GM20431 (cell line): Measurements from ENCODE around the gene ITGB1BP2.
"Not testable (repeated sequence)": the region's sequence is repeated elsewhere in the genome, so short reads cannot be mapped to it uniquely, and the experiment has no call there.

Experiments used
- in situ Hi-C: fragments of 300-500 bp; cut with MseI, MboI; formaldehyde crosslinking; loops from one replicate; pipeline ENCODE4 v1.15.0; 2020; ENCODE audit warnings: low sequenced_read_pairs; ENCODE audit not compliant: unreplicated experiment

ITGB1BP2 gene

DNA sequence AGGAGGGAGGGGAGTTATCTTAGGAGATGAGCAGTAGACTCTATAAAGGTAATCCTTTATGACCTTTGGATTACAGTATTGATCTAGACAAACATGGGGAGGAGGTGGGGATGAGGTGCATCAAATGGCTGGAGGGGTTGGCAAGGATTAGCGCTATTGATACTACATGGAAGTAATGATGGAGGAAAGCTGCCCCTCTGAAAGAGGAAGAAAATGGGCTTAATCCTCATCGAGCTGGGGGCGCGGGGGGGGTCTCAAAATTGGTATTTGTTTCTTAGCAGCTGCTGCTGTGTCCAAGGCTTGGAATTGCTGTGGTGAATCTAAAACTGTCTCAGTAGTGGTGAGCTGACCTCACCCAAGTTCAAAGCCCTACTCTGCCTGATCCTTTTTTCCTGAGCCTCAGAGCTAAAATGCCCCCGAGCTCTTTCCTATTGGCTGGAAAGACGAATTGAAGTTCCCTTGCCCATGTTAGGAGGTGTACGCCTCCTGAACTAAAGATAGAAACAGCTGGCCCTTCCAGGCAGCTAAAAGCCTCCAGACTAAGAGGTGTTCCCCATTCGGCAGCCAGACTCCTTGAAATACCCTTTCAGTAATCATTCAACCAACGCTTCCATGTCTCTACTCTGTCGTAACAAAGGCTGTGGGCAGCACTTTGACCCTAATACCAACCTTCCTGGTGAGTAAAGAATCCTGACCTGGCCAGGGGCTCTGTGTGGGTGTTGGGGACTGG, at the start of gene ITGB1BP2:
Gene ITGB1BP2 (plus strand): TSS at position 556 of the 730 bp plus-strand sequence. CDS start 57 bp downstream, at position 613.
- in situ Hi-C loops, result no loop called here

DNA sequence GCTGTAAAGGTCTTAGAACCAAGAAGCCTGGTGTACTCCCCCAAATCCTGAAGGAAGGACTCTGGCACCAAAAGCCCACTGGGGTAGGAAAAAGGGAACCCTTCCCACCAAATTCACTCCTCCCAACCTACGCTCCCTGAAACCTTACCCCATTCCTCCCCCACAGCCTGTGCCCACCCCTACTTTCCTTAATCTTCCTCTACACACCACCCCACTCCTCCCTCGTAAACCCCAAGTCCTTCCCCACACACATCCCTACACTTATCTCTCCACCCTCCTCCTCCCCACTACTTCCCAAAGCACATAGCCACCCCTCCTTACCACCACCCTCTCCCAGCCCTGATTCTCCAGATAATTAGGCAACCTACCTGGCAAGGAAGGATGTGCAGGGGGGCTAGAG, 49.3 kb upstream of the ITGB1BP2 start:
- in situ Hi-C loops, result no loop called here

DNA sequence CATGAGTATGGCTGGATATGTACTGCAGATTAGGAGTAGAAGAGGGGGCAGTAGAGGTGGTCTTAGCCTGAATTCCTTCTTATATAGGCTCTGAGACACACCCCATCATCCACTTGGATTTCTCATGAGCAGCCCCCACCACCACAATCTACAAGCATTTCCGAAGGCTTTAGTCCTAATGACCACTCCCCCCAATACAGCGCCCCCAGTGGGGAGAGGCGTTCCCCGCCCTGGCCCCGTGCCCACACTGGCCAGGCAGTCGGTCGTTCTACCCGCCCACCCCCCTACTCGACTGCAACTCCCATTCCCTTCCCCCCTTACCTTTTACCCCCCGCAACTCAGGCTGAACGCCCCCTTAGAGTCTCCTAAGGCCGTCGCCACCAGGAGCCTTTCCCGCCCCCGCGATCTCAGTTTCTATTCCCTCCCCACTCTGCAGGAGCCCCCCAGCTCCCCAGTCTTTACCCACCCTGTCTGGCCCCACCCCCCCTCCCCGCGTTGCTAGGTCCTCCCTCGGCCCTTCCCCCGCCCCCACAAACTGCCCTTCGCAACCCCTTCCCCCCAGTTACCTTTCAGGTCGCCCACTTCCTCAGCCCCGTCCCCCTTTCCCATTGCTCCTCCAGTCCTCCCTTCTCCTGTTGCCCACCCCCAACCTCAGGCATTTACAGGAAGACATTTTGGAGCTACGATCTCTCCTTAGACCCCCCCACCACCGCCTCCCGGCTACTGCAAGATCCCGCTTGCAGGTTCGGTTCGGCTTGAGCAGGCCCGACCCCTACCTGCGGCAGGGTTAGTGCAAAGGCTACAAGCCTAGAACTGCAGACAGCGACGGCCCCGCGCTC, 48.1 kb upstream of the ITGB1BP2 start:
- in situ Hi-C loops, result no loop called here

DNA sequence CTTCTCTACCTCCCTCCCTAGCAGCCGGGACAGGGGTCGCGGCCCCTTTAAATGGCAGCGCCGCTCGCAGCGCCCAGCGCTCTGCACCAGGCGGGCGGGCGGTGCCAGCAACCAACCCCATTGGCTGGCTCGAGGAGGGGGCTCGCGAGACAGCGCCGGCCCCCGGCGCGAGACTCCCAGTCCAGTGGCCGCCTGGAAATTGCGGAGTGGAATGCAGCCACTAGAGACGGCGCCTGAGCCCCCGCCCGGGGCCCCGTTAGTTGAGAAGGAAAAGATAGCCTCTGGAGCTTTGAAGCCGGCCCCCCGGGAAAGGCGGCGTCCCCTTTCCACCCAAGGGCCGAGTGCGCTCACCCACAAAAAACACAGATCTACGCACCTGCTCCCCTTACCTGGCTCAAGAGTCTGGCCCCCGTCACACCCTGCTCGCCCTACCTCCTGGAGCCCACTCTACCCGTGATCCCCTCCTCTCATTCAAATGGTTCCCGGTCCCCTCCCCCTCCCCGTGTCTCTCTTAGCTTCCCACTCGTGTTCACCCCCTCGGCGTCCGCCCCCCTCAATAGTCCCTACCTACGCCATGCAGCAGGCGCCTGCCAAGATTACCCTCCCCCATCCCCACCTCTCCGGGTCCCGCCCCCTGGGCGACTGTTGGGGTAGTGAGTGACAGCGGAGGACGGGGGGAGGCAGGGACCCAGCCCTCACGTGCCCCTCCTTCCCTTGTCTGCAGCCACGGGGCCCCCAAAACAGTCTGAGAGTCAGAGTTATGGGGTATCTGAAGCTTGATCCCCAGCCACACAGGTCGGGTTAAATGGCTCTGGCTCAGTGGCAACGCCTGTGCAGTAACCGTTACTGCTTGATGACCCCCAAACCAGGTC, 47.2 kb upstream of the ITGB1BP2 start, which contains the start of gene ZMYM3:
Gene ZMYM3 (minus strand): TSS at position 49 of the 872 bp plus-strand sequence. CDS start 885 bp downstream, outside the sequence.
- in situ Hi-C loops, result no loop called here

DNA sequence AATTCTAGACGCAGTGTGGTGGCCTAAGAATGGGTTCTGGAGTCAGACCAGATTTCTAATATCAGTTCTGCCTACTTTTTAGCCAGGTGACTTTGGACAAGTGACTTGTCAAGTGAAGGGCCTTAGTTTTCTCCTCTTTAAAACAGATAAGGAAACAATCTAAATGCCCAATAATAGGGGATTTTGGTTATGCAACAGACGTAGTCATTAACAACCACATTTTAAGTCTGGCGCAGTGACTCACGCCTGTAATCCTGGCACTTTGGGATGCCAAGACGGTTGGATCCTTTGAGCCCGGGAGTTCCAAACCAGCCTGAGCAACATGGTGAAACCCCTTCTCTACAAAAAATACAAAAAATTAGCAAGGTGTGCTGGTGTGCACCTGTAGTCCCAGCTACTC, 45.5 kb upstream of the ITGB1BP2 start:
- in situ Hi-C loops, result no loop called here

DNA sequence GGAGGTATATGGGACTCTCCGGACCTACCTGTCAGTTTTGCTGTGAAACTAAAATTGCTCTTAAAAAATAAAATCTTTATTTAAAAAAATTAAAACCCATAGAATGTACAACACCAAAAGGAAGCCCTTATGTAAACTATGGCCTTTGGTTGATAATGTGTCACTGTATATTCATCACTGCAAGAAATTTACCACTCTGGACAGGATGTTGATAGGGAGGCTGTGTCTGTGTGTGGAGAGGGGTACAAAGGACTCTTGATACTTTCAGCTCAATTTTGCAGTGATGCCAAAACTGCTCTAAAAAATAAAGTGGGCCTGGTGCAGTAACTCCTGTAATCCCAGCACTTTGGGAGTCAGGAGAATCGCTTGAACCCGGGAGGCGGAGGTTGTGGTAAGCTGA, 44.7 kb upstream of the ITGB1BP2 start:
- in situ Hi-C loops, result no loop called here

DNA sequence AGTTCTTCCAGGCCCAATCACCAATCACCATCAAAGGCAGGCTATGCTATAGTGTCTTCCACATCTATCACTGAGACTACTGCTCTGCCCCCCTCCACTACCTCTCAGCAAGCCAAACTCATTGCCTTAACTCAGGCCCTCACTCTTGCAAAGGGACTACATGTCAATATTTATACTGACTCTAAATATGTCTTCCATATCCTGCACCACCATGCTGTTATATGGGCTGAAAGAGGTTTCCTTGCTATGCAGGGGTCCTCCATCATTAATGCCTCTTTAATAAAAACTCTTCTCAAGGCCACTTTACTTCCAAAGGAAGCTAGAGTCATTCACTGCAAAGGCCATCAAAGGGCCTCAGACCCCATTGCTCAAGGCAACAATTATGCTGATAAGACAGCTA, 32.9 kb upstream of the ITGB1BP2 start:
- in situ Hi-C loops, result not testable (repeated sequence)

DNA sequence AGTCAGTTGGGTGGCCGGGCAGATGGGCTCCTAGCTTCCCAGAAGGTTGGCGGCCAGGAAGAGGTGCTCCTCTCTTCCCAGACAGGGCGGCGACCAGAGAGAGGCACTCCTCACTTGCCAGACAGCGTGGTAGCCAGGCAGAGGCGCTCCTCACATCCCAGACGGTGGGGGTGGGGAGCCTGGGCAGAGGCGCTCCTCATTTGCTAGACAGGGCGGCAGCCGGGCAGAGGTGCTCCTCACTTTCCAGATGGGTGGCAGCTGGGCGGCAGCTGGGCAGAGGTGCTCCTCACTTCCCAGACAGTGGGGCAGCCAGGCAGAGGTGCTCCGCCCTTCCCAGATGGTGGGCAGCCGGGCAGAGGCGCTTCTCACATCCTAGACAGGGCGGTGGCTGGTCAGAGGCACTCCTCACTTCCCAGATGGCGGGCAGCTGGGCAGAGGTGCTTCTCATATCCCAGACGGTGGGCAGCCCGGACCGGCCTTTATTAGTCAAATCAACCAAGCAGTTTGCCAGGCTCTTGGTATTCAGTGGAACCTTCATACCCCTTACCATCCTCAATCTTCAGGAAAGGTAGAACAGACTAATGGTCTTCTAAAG, 31.7 kb upstream of the ITGB1BP2 start:
- in situ Hi-C loops, result no loop called here

DNA sequence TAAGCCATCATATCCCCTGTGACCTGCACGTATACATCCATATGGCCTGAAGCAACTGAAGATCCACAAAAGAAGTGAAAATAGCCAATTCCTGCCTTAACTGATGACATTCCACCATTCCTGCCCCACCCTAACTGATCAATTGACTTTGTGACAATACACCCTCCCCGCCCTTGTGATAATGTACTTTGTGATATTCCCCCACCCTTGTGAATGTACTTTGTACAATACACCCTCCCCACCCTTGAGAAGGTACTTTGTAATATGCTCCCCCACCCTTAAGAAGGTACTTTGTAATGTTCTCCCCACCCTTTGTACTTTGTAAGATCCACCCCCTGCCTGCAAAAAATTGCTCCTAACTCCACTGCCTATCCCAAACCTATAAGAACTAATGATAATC, 29.2 kb upstream of the ITGB1BP2 start:
- in situ Hi-C loops, result not testable (repeated sequence)

DNA sequence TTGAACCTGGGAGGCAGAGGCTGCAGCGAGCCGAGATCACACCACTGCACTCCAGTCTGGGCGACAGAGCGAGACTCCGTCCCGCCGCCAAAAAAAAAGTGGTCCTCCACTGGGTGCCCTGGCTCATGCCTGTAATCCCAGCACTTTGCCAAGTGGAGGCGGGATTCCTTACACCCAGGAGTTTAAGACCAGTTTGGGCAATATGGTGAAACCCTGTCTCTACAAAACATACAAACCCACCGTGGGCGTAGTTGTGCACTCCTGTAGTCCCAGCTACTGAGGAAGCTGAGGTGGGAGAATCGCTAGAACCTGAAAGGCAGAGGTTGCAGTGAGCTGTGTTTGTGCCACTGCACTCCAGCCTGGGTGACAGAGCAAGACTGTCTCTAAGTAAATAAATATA, 20.2 kb upstream of the ITGB1BP2 start:
- in situ Hi-C loops, result not testable (repeated sequence)

DNA sequence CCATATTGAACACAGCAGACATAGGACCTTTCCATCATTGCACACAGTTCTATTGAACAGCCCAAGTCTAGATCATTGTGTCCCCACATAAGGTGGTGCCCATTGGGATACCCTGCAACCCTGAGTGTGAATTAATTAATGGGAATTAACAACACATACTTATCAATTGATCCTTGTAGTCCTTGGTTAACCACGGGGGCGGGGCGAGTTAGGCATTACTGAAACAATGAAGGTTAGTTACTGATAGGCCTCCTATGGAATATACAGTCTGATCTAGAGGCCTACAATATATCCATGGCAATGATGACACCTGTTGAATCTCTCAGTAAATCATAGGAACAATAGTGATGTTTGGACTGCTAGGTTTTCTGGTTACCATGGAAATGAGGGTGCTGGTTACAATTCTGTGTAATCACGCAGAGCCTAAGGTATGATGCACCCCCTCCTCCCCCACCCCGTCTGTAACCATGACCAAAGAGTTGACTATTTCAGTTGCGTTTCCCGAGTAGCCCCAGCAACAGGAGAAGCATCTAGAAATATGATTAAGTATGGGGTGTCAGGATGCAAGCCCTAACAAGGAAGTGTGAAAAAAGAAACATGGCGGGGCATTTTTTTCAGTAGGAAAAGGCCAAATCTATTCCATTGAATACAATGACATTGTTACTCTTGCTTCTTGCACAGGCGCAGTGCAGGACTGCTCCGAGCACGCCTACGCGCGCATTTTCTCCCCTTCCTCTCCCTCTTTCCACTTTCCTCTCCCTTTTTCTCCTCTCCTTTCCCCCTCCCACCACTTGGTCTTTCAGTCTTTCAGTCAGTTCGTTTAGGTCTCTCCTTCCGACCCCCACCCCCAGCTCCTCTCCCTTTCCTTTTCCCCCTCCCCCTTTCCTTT, 18.8 kb upstream of the ITGB1BP2 start:
- in situ Hi-C loops, result no loop called here

DNA sequence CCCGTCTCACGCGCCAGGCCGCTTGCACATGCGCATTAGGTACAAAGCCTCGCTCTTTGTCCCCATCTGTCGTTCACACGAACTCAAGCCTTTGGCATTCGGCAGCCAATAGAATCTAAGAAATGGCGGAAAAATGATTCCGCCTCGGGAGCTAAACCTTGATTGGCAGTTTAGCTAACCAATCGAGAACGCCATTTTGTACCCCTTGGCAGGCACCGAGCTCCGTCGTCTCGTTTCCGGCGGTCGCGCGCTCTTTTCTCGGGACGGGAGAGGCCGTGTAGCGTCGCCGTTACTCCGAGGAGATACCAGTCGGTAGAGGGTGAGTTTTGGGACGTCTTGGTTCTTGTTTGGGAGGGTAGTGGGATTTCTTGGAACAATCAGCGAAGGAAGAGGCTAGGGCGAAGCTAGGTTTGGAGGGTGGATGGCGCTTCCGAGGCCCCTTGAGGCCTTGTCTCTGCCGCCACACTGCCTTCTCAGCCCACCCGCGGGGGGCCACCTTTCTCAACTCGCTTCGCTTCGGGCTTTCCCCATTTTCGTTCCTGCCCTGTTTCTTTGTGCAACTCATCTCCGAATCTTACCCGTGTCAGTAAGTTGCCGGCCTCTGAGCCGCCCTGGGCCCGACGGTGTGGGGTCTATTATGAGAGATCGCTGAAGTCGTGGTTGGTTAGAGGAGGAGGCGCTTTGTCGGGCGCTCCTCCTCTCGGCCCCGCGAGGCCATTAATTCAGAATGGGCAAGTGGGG, 18.0 kb upstream of the ITGB1BP2 start, which contains the start of gene NONO:
Gene NONO (plus strand): TSS at position 233 of the 741 bp plus-strand sequence. CDS start 7,003 bp downstream, outside the sequence.
- in situ Hi-C loops, result no loop called here

DNA sequence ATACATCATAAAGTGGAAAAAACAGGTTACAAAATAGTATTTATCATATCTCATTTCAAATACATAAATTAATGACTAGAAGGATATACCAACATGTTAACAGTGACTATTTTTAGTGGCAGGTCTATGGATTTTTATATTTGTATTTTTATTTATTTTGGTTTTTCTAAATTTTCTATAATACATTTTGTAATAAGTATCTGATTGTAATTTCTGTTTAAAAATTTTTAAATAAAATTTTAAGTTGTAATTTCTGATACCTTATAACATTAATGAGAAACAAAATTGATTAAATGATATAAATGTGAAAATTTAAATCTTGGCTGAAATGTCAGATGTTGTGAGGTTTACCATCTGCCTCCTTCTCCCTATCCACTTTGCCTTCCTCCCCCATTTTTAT, 15.6 kb upstream of the ITGB1BP2 start:
- in situ Hi-C loops, result no loop called here

DNA sequence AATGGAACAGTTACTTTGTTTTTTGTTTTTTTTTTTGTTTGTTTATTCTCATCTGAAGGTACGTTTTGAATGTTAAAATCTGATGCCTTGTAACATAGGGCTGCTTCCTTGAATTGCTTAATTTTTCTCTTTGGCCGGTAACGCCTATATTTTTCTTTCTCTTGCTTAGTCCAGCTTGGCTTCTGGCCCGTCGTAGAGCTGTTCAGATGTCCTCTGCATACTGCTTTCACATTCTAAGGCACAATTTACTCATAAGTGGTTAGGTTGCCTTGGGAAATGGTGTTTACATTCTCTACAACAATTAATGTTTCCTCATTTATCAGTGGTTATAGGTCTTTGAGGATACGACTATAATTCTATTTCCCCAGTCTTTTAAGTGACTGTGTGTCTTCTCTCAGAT, 10.2 kb upstream of the ITGB1BP2 start:
- in situ Hi-C loops, result no loop called here

DNA sequence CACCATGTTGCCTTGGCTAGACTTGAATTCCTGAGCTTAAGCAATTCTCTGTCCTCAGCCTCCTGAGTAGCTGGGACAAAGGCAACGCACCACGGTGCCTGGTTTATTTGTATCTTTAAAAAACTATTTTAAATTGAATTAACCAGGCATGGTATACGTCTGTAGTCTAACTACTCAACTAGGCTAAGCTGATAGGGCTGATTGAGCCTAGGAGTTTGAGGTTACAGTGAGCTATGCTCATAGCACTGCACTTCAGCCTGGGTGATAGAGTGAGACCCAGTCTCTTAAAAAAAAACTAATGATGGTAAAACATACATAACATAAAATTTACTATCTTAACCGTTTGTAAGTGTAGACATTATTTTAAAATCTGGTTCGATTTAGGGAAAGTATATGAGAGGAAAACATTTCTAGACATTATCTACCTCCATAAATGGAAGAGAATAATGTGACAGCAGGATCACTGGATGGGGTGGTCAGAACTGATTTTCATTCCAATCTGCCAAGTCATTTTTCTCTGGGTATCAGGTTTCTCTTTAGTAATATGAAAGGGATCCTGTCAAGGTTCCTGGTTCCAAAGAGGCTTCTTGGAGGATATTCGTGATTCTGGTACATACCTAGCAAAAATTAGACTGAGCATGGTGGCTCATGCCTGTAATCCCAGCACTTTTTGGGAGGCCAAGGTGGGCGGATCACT, 8.7 kb upstream of the ITGB1BP2 start:
- in situ Hi-C loops, result no loop called here

DNA sequence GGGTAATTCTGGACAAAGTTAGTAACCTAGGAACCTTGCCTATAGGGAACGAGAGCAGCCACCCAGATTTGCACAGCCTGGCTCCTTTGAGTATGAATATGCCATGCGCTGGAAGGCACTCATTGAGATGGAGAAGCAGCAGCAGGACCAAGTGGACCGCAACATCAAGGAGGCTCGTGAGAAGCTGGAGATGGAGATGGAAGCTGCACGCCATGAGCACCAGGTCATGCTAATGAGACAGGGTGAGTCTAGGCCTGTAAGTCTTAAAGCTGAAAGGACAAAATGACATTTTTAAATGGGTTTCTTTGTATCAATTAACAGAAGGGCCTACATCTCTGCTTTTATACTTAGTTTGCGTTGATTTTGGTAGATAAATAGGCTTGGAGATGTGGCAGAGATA, 4.7 kb upstream of the ITGB1BP2 start:
- in situ Hi-C loops, result no loop called here

DNA sequence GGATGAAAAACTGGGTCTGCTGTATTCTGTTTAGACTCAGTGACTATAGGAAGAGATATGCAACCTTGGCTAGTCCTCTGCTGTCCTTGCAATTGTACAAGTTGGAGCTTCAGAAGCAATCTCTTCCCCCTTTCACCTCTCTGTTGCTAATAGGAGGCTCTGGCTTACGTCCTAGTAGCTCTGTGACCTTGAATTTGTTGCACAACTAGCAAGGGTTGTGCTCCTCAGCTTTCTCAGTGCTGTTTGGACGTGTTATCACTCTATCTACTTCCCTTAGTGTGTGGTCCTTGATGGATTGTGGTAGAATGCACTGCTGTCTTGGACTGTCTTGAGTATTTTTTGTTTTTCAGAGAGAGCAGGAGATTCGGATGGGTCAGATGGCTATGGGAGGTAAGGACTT, 3.4 kb upstream of the ITGB1BP2 start:
- in situ Hi-C loops, result no loop called here

DNA sequence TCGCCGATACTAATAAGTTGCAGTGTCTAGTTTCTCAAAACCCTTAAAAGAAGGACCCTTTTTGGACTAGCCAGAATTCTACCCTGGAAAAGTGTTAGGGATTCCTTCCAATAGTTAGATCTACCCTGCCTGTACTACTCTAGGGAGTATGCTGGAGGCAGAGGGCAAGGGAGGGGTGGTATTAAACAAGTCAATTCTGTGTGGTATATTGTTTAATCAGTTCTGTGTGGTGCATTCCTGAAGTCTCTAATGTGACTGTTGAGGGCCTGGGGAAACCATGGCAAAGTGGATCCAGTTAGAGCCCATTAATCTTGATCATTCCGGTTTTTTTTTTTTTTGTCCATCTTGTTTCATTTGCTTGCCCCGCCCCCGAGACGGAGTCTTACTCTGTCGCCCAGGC, 1.5 kb upstream of the ITGB1BP2 start:
- in situ Hi-C loops, result not testable (repeated sequence)
